Tibial artery (tissue), 4 donors: ENCODE data around the gene BABAM2.

Experiments
- DNase-seq, 2 donors: peaks; one replicate each; pipeline ENCODE4 v3.0.0-alpha.2; 2019
- H3K27ac ChIP-seq, 2 donors: fragments of 200-600 bp; sonication (generic) in 1 of 2; 1 replicate in 1 of 2; 2 replicates in 1 of 2; pipeline ENCODE4 v1.5.1; 2018 to 2019; ENCODE audit warnings: mild to moderate bottlenecking in 1 of 2
- H3K27me3 ChIP-seq, 2 donors: fragments of 200-600 bp; sonication (generic) in 1 of 2; one replicate each; pipeline versions ENCODE4 v1.5.1 to v1.6.0; 2016 to 2019
- H3K36me3 ChIP-seq, 3 donors: fragments of 200-600 bp; sonication (generic) in 2 of 3; one replicate each; pipeline ENCODE4 v1.5.1; 2016 to 2019; ENCODE audit warnings: mild to moderate bottlenecking in 2 of 3
- H3K4me1 ChIP-seq, 4 donors: fragments of 200-600 bp; sonication (generic) in 2 of 4; 1 replicate in 3 of 4; 2 replicates in 1 of 4; pipeline ENCODE4 v1.5.1; 2016 to 2019
- H3K4me3 ChIP-seq, 2 donors: fragments of 200-600 bp; sonication (generic) in 1 of 2; 1 replicate in 1 of 2; 2 replicates in 1 of 2; pipeline ENCODE4 v1.5.1; 2018 to 2019; ENCODE audit warnings: mild to moderate bottlenecking in 2 of 2
- H3K9me3 ChIP-seq, 3 donors: fragments of 200-600 bp; sonication (generic) in 1 of 3; one replicate each; pipeline ENCODE4 v1.5.1; 2016 to 2019
- intact Hi-C: fragments of 100-400 bp; cut with DNase I; formaldehyde crosslinking; loops from one replicate; pipeline ENCODE4 v1.15.0; 2023; ENCODE audit warnings: low total_unique reads
- TF ChIP-seq, protein P1 (sequence below), 2 experiments: fragments of 200-600 bp in 1 of 2; fragments of 450-650 bp in 1 of 2; IDR thresholded peaks; one replicate each; pipeline ENCODE4 v1.5.1; 2017 to 2019; ENCODE audit warnings: antibody characterized with exemption in 2 of 2, mild to moderate bottlenecking in 1 of 2, moderate library complexity in 1 of 2

Gene BABAM2

DNA sequence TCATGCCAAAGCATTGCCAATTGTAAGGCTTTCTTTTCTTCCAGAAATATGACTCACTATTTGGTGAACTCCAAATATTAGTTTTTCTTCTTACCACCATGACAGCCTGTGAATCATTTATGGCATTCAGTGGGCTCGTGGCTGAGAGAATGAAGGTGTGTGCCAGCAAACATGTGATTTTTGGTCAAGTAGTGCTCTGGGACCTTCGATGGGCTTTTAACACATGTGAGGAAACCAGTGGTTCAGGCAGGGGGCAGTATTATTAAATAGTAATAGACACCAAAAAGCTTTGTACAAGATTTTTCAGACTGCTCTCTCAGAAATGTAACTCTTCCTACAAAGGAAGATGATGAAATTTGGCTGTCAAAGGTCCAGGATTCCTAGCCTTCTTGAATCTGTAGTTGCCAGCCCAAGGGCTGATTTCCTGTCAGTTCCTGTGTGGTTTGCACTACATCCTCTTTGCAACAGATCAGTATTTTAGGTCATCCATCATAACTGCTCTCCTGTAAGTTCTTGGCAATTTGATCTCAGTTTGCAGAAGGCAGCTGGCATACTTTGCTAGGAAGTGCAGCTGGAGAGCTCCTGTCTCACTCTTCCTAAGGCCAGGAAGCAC is 64.3 kb downstream of the BABAM2 start:
- TF ChIP-seq, protein P1, sequence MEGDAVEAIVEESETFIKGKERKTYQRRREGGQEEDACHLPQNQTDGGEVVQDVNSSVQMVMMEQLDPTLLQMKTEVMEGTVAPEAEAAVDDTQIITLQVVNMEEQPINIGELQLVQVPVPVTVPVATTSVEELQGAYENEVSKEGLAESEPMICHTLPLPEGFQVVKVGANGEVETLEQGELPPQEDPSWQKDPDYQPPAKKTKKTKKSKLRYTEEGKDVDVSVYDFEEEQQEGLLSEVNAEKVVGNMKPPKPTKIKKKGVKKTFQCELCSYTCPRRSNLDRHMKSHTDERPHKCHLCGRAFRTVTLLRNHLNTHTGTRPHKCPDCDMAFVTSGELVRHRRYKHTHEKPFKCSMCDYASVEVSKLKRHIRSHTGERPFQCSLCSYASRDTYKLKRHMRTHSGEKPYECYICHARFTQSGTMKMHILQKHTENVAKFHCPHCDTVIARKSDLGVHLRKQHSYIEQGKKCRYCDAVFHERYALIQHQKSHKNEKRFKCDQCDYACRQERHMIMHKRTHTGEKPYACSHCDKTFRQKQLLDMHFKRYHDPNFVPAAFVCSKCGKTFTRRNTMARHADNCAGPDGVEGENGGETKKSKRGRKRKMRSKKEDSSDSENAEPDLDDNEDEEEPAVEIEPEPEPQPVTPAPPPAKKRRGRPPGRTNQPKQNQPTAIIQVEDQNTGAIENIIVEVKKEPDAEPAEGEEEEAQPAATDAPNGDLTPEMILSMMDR (IDR thresholded peaks at IDR 0.05), result peak; percentile 30 to 34
- peak; percentile 83 to 87 for DNase-seq
- H3K36me3 ChIP-seq, result no peaks in the 10 kb centered on the region
- peaks cover 0 to 39% (median 16%) of the 10 kb centered on the region in 4 donors for H3K4me1 ChIP-seq
- H3K27me3 ChIP-seq, result no peaks in the 10 kb centered on the region
- intact Hi-C loops, result loop anchor here (10.0 kb wide), 1 partner anchor 440 kb away; the partner anchor contains the start of gene FOSL2
- no peak overlapping the region for H3K4me3 ChIP-seq
- H3K27ac ChIP-seq, result peak overlapping the region; percentile 44
- H3K9me3 ChIP-seq, result no peaks in the 10 kb centered on the region

DNA sequence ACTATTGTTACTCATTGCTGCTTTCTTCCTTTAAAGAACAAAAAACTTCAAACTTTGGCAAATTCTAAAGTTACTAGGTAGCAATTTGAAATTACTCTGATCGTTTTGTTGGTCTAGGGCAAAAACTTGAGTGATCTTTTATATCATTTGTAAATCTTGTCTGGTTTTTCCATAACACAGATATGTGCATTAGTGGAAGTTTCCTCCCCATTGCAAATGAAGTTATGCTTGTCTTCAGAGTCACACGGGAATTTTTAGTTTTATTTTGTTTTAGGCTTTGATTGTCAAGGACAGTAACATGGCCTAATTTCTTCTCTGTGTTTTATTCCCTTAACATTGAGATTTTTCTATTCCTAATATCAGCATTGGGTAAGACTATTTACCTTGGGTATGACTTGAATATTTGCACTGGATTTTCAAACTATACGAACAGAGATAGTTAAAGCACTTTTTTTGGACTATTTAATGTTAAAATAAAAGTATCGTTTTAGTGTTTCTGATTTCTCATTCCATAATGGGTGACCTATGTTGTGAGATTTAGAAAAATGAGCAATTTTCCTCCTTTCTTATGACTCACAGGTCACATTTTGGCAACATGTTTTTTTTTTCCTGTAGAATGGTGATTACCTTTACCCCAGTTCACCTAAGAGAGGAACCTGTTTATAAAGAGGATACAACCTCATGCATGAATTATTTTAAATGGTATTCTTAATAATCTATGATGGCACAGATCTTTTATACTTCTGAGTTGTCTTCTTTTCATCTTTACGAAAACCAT is 65.0 kb downstream of the BABAM2 start:
- DNase-seq, result no peak
- peak overlapping the region; percentile 44 for H3K27ac ChIP-seq
- TF ChIP-seq, protein P1 (IDR thresholded peaks at IDR 0.05), result no peak

DNA sequence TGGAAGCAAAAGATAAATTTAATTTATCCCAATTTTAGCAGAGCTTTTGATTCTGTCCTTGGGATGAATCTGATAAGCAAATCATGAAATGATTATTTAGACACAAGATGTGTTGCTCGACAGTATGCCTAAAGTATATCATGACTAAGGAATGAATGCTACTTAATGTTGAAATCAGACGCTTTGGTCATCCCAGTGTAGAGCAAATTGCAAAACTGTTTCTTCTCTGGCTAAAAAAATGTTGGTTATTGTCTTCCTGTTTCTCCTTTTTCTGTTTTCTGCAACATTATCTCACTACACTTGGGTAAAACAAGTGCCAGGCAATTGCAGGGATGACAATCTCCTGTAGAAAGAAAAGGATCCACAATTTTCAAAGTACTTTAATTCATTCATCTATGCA is 66.4 kb downstream of the BABAM2 start:
- Histone ChIP-seq H3K27me3 (no peaks in the 10 kb centered on the region), H3K4me1 (peaks cover 0 to 58% (median 26%) of the 10 kb centered on the region in 4 donors), H3K27ac (no peak overlapping the region), H3K9me3 (no peaks in the 10 kb centered on the region), H3K36me3 (no peaks in the 10 kb centered on the region), H3K4me3 (no peak overlapping the region)
- TF ChIP-seq, protein P1 (IDR thresholded peaks at IDR 0.05), result no peak
- intact Hi-C loops, result loop anchor here (10.0 kb wide), 1 partner anchor 438 kb away; the partner anchor contains the start of gene FOSL2
- DNase-seq, result no peak

More for the DNA sequence above, 65.0 kb downstream of the BABAM2 start:
- Histone ChIP-seq H3K9me3 (no peaks in the 10 kb centered on the region), H3K4me3 (no peak overlapping the region), H3K4me1 (peaks cover 0 to 46% (median 23%) of the 10 kb centered on the region in 4 donors), H3K36me3 (no peaks in the 10 kb centered on the region), H3K27me3 (no peaks in the 10 kb centered on the region)
- intact Hi-C loops, result loop anchor here (10.0 kb wide), 1 partner anchor 439 kb away; the partner anchor contains the start of gene FOSL2

DNA sequence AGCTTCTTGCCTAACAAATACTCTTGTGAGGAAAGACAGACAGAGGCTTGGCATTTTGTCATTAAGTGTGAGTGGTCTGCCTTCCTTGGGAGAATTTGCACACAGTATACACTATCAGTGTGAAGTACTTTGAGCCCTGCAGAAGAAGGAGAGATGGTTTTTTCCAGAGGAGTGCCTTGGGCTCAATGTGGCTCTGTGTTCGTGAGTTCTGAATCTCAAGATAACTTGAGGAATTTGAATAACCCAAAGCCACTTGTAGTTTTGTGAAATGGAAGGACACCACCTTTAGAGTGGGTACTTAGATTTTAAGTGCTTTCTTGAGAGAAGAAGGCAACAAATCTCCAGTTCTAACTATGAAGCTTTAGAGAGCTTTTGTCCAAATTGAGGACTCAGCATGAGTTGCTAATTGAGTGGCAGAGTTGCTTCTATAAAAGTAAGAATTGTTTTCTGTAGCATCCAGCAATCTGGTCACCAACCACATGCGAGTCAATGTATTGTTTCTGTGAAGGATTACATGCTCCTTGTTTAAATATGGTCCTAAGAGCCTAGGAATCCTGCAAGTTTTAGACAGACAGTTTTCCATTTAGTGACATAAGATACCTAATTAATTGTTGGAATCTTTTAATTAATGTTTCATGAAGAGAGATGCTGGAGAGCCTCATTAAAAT is 68.3 kb downstream of the BABAM2 start:
- H3K27ac ChIP-seq, result no peak overlapping the region
- intact Hi-C loops, result loop anchor here (10.0 kb wide), 1 partner anchor 436 kb away; the partner anchor contains the start of gene FOSL2

DNA sequence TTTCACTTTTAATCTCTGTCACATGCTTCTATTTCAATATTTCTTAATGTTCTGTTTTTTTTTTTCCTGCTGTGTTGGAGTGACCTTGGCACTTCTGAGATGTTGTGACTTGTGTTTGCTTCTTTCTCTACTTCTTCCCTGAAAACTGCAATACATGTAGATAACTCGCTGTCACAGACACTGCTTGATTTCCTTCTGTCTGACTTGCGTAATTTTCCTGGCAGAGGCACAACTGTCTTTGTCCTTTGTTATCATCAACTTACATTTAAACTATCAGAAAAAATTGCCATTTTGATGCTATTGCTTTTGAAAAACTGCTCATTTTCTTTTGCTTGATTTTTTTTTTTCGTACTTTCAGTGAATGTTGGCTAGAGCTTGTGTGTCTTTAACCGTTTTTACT is 69.0 kb downstream of the BABAM2 start:
- no peak overlapping the region for H3K27ac ChIP-seq
- H3K27me3 ChIP-seq, result no peaks in the 10 kb centered on the region
- H3K9me3 ChIP-seq, result no peaks in the 10 kb centered on the region
- intact Hi-C loops, result loop anchor here (10.0 kb wide), 1 partner anchor 435 kb away; the partner anchor contains the start of gene FOSL2
- H3K4me1 ChIP-seq, result peaks cover 0 to 48% (median 22%) of the 10 kb centered on the region in 4 donors
- no peak overlapping the region for H3K4me3 ChIP-seq
- H3K36me3 ChIP-seq, result no peaks in the 10 kb centered on the region
- TF ChIP-seq, protein P1 (IDR thresholded peaks at IDR 0.05), result no peak
- DNase-seq, result peak in 1 of 2 donors; percentile 75

More for the DNA sequence above, 68.3 kb downstream of the BABAM2 start:
- TF ChIP-seq, protein P1 (IDR thresholded peaks at IDR 0.05), result no peak
- peaks cover 0 to 55% (median 26%) of the 10 kb centered on the region in 4 donors for H3K4me1 ChIP-seq
- no peaks in the 10 kb centered on the region for H3K9me3 ChIP-seq
- no peak overlapping the region for H3K4me3 ChIP-seq
- DNase-seq, result no peak
- no peaks in the 10 kb centered on the region for H3K27me3 ChIP-seq
- H3K36me3 ChIP-seq, result no peaks in the 10 kb centered on the region
